Body of pancreas (tissue), 4 donors: ENCODE measurements around the gene SFXN1.
"Not testable (repeated sequence)": the region's sequence is repeated elsewhere in the genome, so short reads cannot be mapped to it uniquely, and the experiment has no call there.

Experiments used
- POLR2A ChIP-seq, 3 donors: fragments of 450-650 bp; IDR thresholded peaks; one replicate each; pipeline ENCODE4 v1.6.1; 2016; ENCODE audit warnings: antibody characterized with exemption in 3 of 3, mild to moderate bottlenecking in 2 of 3
- TF ChIP-seq, protein P1 (sequence below), 7 experiments: fragments of 450-650 bp in 4 of 7; fragments of 200-600 bp in 3 of 7; sonication (generic) in 3 of 7; IDR thresholded peaks; one replicate each; pipeline ENCODE4 v1.5.1; 2016 to 2019; ENCODE audit warnings: antibody characterized with exemption in 7 of 7

DNA sequence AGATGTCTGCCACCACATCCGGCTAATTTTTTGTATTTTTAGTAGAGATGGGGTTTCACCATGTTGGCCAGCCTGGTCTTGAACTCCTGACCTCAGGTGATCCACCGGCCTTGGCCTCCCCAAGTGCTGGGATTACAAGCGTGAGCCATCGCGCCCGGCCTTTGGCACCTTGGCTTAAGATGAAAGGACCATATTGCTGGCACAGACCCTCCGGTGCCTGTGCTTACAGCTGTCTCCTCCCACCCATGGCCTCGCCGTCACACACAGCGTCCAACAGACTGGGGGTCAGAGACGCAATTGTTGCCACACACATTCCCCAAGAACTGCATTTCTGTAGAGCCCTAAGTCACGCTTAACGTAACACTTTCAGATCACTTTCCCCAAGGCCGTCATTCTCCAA, 32.0 kb upstream of the SFXN1 start:
- TF ChIP-seq, protein P1, sequence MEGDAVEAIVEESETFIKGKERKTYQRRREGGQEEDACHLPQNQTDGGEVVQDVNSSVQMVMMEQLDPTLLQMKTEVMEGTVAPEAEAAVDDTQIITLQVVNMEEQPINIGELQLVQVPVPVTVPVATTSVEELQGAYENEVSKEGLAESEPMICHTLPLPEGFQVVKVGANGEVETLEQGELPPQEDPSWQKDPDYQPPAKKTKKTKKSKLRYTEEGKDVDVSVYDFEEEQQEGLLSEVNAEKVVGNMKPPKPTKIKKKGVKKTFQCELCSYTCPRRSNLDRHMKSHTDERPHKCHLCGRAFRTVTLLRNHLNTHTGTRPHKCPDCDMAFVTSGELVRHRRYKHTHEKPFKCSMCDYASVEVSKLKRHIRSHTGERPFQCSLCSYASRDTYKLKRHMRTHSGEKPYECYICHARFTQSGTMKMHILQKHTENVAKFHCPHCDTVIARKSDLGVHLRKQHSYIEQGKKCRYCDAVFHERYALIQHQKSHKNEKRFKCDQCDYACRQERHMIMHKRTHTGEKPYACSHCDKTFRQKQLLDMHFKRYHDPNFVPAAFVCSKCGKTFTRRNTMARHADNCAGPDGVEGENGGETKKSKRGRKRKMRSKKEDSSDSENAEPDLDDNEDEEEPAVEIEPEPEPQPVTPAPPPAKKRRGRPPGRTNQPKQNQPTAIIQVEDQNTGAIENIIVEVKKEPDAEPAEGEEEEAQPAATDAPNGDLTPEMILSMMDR (IDR thresholded peaks at IDR 0.05): not testable (repeated sequence)
- not testable (repeated sequence) for TF ChIP-seq POLR2A (IDR thresholded peaks at IDR 0.05)
